HG03342 (cell line): ENCODE data around the gene IL21R.

ENCODE experiments used
- ATAC-seq: cut with Tn5 transposase; IDR thresholded peaks from one replicate; pipeline ENCODE4 v1.9.1; 2021; ENCODE audit warnings: mild to moderate bottlenecking, moderate library complexity; ENCODE audit not compliant: unreplicated experiment

IL21R gene

DNA sequence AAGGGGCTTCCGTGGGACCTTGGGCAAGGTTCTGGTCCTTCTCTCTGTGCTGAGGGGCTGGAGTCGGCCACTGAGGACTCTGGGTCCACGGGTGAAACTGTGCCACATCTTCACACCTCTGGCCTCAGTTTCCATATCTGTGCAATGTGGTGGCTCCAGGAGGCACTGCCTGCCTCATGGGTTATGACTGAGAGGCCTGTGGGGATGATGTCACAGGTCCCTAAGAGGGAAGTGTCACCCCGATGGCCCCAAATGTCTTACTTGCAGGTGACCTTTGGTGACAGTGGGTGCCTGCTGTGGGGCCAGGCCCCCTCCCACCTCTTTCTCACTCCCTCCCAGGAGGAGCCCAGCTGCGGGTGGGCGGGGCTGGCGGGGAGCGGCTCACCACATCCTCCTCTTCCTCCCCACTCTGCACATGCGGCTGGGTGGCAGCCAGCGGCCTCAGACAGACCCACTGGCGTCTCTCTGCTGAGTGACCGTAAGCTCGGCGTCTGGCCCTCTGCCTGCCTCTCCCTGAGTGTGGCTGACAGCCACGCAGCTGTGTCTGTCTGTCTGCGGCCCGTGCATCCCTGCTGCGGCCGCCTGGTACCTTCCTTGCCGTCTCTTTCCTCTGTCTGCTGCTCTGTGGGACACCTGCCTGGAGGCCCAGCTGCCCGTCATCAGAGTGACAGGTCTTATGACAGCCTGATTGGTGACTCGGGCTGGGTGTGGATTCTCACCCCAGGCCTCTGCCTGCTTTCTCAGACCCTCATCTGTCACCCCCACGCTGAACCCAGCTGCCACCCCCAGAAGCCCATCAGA, at the start of gene IL21R:
TSS of gene IL21R (plus strand) at position 407 of the 801 bp plus-strand sequence. CDS start 27,898 bp downstream, outside the sequence.
- ATAC-seq: peak; percentile 49

GRCh38 chr16:27353853-27354252, 48.1 kb upstream of the IL21R start:
- ATAC-seq: no peak

DNA sequence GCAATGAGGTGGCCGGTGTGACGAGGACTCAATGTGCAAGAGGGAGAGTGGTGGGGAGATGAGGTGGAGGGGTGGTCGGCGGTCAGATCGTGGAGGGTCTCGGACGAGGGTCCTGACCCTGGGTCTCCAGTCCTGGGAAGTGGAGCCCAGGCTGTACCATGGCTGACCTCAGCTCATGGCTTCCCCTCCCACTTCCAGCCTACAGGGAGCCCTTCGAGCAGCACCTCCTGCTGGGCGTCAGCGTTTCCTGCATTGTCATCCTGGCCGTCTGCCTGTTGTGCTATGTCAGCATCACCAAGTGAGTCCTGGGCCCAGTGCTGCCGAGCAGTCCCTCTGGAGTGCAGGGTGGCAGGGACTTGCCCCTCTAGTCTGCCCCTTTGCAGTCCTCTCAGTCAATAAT, 46.4 kb upstream of the IL21R start:
- no peak for ATAC-seq

DNA sequence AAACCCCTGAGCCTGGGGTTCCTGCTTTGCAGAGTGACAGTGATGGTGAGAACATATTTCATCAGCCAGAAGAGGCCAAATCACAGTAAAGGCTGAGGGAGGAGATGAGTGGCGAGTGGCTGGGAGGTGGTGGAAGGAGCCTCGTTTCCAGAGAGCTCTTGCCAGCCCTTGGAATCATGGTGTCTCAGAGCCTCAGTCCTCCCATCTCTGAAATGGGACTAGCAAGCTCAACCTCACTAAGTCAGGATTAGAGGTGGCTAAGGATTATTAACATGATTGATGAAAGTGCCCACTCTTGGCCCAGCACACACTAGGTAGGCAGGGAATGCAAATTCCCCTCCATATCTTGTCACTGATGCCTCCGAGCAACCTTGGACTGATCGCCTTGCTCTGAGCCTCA, 45.2 kb upstream of the IL21R start:
- ATAC-seq: no peak

GRCh38 chr16:27359051-27359450, 42.9 kb upstream of the IL21R start:
- ATAC-seq: no peak

- no peak for ATAC-seq
These were observed 42.4 kb upstream of the IL21R start for GRCh38 chr16:27359615-27360014.

GRCh38 chr16:27361987-27362386, 40.0 kb upstream of the IL21R start:
- ATAC-seq: no peak

GRCh38 chr16:27362570-27363245, 39.3 kb upstream of the IL21R start:
- ATAC-seq: no peak

GRCh38 chr16:27363246-27363632, 38.7 kb upstream of the IL21R start:
- no peak for ATAC-seq

GRCh38 chr16:27363797-27364196, 38.2 kb upstream of the IL21R start:
- no peak for ATAC-seq

- no peak for ATAC-seq
These were observed 37.4 kb upstream of the IL21R start for GRCh38 chr16:27364493-27365141.

DNA sequence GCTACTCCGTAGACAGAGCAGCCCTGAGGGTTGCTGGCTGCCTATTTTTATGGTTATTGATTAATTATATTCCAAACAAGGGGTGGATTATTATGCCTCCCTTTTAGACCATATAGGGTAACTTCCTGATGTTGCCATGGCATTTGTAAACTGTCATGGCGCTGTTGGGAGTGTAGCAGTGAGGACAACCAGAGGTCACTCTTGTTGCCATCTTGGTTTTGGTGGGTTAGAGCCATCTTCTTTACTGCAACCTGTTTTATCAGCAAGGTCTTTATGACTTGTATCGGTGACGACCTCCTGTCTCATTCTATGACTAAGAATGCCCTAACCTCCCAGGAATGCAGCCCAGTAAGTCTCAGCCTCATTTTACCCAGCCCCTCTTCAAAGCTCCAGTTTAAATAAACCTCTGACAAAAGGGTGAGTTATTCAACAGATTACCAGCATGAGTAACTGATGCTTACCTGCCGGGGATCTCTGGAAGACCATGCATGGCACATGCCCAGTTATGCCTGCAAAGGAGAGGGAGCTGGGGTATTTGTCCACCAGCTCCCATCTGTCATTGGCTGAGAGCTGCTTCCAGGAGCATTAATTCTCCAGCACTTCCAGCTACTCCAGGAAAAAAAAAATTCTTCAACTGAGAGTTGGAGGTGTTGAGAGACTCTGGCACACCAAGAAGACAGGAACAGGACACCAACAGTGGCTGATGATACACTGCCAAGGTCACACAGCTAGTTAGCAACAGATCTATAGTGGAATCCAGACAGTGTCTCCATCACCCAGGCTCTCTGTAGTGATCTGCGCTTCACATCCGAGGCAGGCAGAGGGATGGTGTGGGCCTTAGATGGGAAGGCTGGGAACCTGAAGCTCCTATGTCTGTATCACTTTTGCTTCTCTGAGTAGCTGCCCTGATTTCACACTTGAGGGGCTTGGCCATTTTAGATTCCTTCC, 36.6 kb upstream of the IL21R start:
- no peak for ATAC-seq

- ATAC-seq: peak; percentile 15
These were observed 35.1 kb upstream of the IL21R start for GRCh38 chr16:27366687-27367460.

- peak; percentile 67 for ATAC-seq
These were observed 34.3 kb upstream of the IL21R start for GRCh38 chr16:27367461-27368357.

GRCh38 chr16:27368358-27368722, 33.6 kb upstream of the IL21R start:
- no peak for ATAC-seq

DNA sequence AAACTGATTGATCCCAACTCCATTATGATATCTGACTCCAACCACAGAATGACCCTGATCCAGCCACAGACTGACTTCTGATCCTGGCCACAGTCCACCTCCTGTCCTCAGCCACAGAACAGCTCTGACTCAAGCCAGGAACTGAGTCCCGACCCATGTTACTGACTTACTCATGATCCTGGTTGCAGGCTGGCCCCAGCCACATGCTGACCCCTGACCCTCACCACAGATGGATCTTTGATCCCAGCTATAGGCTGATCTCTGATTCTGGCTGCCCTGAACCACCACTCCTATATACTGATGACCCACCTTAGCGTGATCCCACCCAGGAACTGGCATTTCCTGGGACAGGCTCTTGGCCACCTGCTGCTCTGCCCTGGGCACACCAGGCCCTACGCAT, 32.2 kb upstream of the IL21R start:
- no peak for ATAC-seq

- ATAC-seq: no peak
These were observed 31.7 kb upstream of the IL21R start for GRCh38 chr16:27370318-27370717.

DNA sequence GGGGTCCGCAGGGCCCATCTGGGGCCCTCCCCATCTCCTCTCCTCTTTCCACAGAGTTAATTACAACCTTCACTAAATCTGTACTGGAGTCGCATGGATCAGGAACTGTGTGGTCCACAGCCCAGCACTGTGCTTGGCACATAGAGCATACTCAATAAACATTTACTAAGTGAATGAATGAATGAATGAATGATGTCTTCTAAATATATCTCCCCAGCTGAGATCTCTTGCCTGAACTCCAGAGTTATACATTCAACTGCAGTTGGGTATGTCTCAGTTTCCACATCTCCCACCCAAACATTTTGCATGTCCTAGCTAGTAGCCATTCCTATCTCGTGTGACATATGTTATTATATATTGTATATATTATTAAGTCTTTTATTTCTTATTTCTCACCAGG, 28.7 kb upstream of the IL21R start:
- ATAC-seq: no peak

DNA sequence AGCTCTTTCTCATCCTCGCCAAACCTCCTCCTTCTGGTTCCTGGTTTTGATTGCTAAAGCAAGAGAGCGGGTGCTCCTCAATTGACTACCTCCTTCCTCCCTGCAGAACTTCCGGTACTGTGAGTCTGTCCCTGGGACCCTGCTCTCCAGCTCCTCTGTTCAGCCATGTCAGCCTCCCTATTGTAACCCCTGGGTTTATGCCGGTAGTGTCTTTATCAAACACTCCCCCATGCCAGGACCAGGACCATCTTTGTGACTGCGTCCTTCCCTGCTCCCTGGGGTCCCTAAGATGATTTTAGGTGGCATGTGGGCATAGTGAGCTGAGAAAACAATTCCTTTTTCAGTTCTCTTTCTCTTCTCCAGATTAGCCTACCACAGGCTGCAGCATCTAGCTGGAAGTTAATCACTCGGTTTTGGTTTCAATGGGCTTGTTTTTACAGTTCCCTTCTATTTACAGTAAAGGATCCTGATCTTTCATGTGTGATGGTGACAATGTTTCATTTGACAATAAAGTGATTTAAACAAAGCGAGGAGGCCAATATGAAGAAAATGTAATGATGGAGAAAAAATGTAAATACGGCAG, 27.7 kb upstream of the IL21R start:
- peak; percentile 35 for ATAC-seq
